Hepatocyte (in vitro differentiated cells): ENCODE results near the gene DSCAML1. TPM values are rescaled to one million over a fixed set of nuclear protein-coding genes. Genes with fewer than 3 reads are reported as not detected.

Experiments used
- DNase-seq: peaks from one replicate; pipeline ENCODE4 v3.0.0-alpha.2; 2016; ENCODE audit warnings: low spot score
- H2AFZ ChIP-seq: fragments of 200-600 bp; sonication (generic); 2 replicates; pipeline ENCODE4 v1.6.0; 2016; ENCODE audit warnings: antibody characterized with exemption, mild to moderate bottlenecking
- H3K27ac ChIP-seq: fragments of 200-600 bp; sonication (generic); 2 replicates; pipeline ENCODE4 v1.5.1; 2016; ENCODE audit warnings: mild to moderate bottlenecking
- H3K27me3 ChIP-seq: fragments of 200-600 bp; sonication (generic); 2 replicates; pipeline ENCODE4 v1.6.1; 2016
- H3K36me3 ChIP-seq: fragments of 200-600 bp; sonication (generic); replicated peaks from 2 replicates; pipeline ENCODE4 v1.5.1; 2016; ENCODE audit warnings: low read depth; ENCODE audit not compliant: insufficient read depth
- H3K4me1 ChIP-seq: fragments of 200-600 bp; sonication (generic); 2 replicates; pipeline ENCODE4 v1.5.1; 2016; ENCODE audit warnings: mild to moderate bottlenecking, moderate library complexity; ENCODE audit not compliant: insufficient read depth
- H3K4me2 ChIP-seq: fragments of 200-600 bp; sonication (generic); 2 replicates; pipeline ENCODE4 v1.6.0; 2016
- H3K4me3 ChIP-seq: fragments of 200-600 bp; sonication (generic); 2 replicates; pipeline ENCODE4 v1.5.1; 2016; ENCODE audit warnings: mild to moderate bottlenecking
- H3K79me2 ChIP-seq: fragments of 200-600 bp; sonication (generic); 2 replicates; pipeline ENCODE4 v1.6.0; 2017; ENCODE audit warnings: mild to moderate bottlenecking
- H3K9me2 ChIP-seq: fragments of 200-600 bp; sonication (generic); replicated peaks from 2 replicates; pipeline ENCODE4 v1.6.0; 2017; ENCODE audit warnings: mild to moderate bottlenecking; ENCODE audit not compliant: insufficient read depth
- H3K9me3 ChIP-seq: fragments of 200-600 bp; sonication (generic); 2 replicates; pipeline ENCODE4 v1.5.1; 2016; ENCODE audit warnings: low read depth, mild to moderate bottlenecking
- H4K20me1 ChIP-seq: fragments of 200-600 bp; sonication (generic); 2 replicates; pipeline ENCODE4 v1.6.0; 2016; ENCODE audit warnings: mild to moderate bottlenecking; ENCODE audit not compliant: insufficient read depth, poor library complexity, severe bottlenecking
- CTCF ChIP-seq: fragments of 200-600 bp; sonication (generic); IDR thresholded peaks from 2 replicates; pipeline ENCODE4 v1.5.1; 2016; ENCODE audit warnings: antibody characterized with exemption, mild to moderate bottlenecking; ENCODE audit not compliant: poor library complexity
- EZH2 ChIP-seq: fragments of 200-600 bp; sonication (generic); IDR thresholded peaks from 2 replicates; pipeline ENCODE4 v1.6.1; 2016; ENCODE audit warnings: antibody characterized with exemption, mild to moderate bottlenecking, borderline replicate concordance
- EZH2phosphoT487 ChIP-seq: fragments of 200-600 bp; sonication (generic); IDR thresholded peaks from one replicate; pipeline ENCODE4 v1.6.1; 2018; ENCODE audit warnings: antibody characterized with exemption, mild to moderate bottlenecking, low read depth, moderate library complexity; ENCODE audit not compliant: unreplicated experiment, severe bottlenecking
- WGBS: methylation state at CpG from one replicate; pipeline ENCODE4 v1.1.6; 2016; ENCODE audit warnings: low lambda C conversion rate; ENCODE audit errors: missing lambda C conversion rate; 5-methylcytosine and 5-hydroxymethylcytosine counted together
- polyA plus RNA-seq: library from polyadenylated mRNA; unstranded; fragments of >200 nt; fragmentation: Nextera tagmentation; extraction: Ambion mirVana; gene quantifications from 2 replicates; pipeline ENCODE4 v1.2.1, GENCODE V29; 2016
- total RNA-seq: library from RNA; depleted of rRNA; stranded (reverse); fragments of >200 nt; gene quantifications from 2 replicates; pipeline ENCODE4 v1.2.3, GENCODE V29; 2014

DSCAML1 gene
- total and polyA plus RNA-seq, 2 experiments from 2014 or later: 0.46 to 2.6 TPM

- TF ChIP-seq CTCF (no peak), EZH2 (no peak), EZH2phosphoT487 (no peak)
- no peaks in the 10 kb centered on the region for H3K9me2 ChIP-seq
- no peaks in the 10 kb centered on the region for H4K20me1 ChIP-seq
- H3K4me2 ChIP-seq: no peak overlapping the region
- no peaks in the 10 kb centered on the region for H3K27me3 ChIP-seq
- DNase-seq: no peak
- WGBS: 93% methylated on average over 12 of the region's 12 CpGs
- H3K27ac ChIP-seq: no peak overlapping the region
- H3K4me3 ChIP-seq: no peak overlapping the region
- H3K36me3 ChIP-seq: no peaks in the 10 kb centered on the region
- no peaks in the 10 kb centered on the region for H3K79me2 ChIP-seq
- H3K4me1 ChIP-seq: no peaks in the 10 kb centered on the region
- H3K9me3 ChIP-seq: no peaks in the 10 kb centered on the region
- no peak overlapping the region for H2AFZ ChIP-seq
Observed at GRCh38 chr11:117392001-117392690, 404.9 kb downstream of the DSCAML1 start.

GRCh38 chr11:117391181-117391580 is 405.8 kb downstream of the DSCAML1 start:
- H3K9me3 ChIP-seq: no peaks in the 10 kb centered on the region
- 98% methylated on average over 8 of the region's 8 CpGs for WGBS
- H3K79me2 ChIP-seq: no peaks in the 10 kb centered on the region
- H3K27me3 ChIP-seq: no peaks in the 10 kb centered on the region
- no peak for DNase-seq
- H3K9me2 ChIP-seq: no peaks in the 10 kb centered on the region
- H3K4me2 ChIP-seq: no peak overlapping the region
- H3K4me3 ChIP-seq: no peak overlapping the region
- H4K20me1 ChIP-seq: no peaks in the 10 kb centered on the region
- TF ChIP-seq CTCF: no peak
- TF ChIP-seq EZH2phosphoT487: no peak
- TF ChIP-seq EZH2: no peak
- H3K36me3 ChIP-seq: no peaks in the 10 kb centered on the region
- no peak overlapping the region for H3K27ac ChIP-seq
- H3K4me1 ChIP-seq: no peaks in the 10 kb centered on the region
- H2AFZ ChIP-seq: no peak overlapping the region

- no peaks in the 10 kb centered on the region for H3K9me2 ChIP-seq
- no peaks in the 10 kb centered on the region for H4K20me1 ChIP-seq
- no peaks in the 10 kb centered on the region for H3K4me1 ChIP-seq
- no peaks in the 10 kb centered on the region for H3K79me2 ChIP-seq
- H3K27ac ChIP-seq: no peak overlapping the region
- TF ChIP-seq CTCF (no peak), EZH2phosphoT487 (no peak), EZH2 (no peak)
- 93% methylated on average over 8 of the region's 8 CpGs for WGBS
- no peak overlapping the region for H3K4me3 ChIP-seq
- no peaks in the 10 kb centered on the region for H3K9me3 ChIP-seq
- no peaks in the 10 kb centered on the region for H3K36me3 ChIP-seq
- H3K4me2 ChIP-seq: no peak overlapping the region
- no peak overlapping the region for H2AFZ ChIP-seq
- H3K27me3 ChIP-seq: no peaks in the 10 kb centered on the region
- no peak for DNase-seq
Observed at GRCh38 chr11:117390743-117391142, 406.3 kb downstream of the DSCAML1 start.
